ENCODE data around the gene NSD1. TPM values are rescaled to one million over a fixed set of nuclear protein-coding genes. Genes with fewer than 3 reads are reported as not detected.

The NSD1 gene
- polyA plus RNA-seq, 1 donor from 2014 or later, result 68.5 TPM

DNA sequence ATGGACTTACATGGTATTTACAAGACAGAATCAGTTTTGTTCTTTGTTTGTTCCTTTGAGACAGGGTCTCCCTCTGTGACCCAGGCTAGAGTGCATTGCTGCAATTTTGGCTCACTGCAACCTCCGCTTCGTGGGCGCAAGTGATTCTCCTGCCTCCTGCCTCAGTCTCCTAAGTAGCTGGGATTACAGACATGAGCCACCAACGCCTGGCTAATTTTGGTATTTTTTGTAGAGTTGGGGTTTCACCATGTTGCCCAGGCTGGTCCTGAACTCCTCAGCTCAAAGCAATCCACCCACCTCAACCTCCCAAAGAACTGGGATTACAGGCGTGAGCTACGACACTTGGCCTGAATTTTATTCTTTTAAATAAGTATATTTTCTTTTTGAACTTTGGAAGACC, 142.3 kb downstream of the NSD1 start:
- H3K27ac Mint-ChIP-seq, result no peak overlapping the region
- H3K27me3 Mint-ChIP-seq, result no peaks in the 10 kb centered on the region
- peaks cover 7% of the 10 kb centered on the region for H3K36me3 Mint-ChIP-seq
- H3K4me3 Mint-ChIP-seq, result no peak overlapping the region
- no peaks in the 10 kb centered on the region for H3K9me3 Mint-ChIP-seq
- H3K4me1 Mint-ChIP-seq, result peaks cover 0 to 2% (median 1%) of the 10 kb centered on the region in 3 donors

GRCh38 chr5:177276886-177277285, 143.3 kb downstream of the NSD1 start:
- Mint-ChIP-seq H3K4me3 (no peak overlapping the region), H3K36me3 (peaks cover 7% of the 10 kb centered on the region), H3K27me3 (no peaks in the 10 kb centered on the region), H3K27ac (no peak overlapping the region), H3K4me1 (peaks cover 0 to 2% (median 1%) of the 10 kb centered on the region in 3 donors), H3K9me3 (no peaks in the 10 kb centered on the region)

DNA sequence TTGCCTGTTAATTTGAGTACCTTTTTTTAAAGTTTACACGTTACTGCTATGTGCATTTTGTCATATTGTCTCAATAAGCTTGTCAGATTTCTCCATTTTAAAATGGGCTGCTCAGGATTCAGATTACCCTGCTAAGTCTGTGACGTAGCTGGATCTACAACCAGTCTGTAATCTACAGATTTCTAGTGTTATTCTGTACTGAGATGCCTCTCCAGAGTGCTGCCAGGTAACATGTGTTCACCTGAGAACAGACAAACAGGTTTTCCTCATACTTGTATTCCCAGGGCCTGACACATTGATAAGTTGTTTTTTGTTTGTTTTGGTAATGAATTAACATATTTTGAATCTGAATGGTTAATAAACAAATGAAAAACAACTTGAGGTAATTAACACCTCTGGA, 154.6 kb downstream of the NSD1 start:
- H3K27ac Mint-ChIP-seq, result peak overlapping the region in 1 of 3 donors; percentile 63
- no peak overlapping the region for H3K4me3 Mint-ChIP-seq
- peaks cover 10% of the 10 kb centered on the region for H3K36me3 Mint-ChIP-seq
- no peaks in the 10 kb centered on the region for H3K27me3 Mint-ChIP-seq
- H3K9me3 Mint-ChIP-seq, result no peaks in the 10 kb centered on the region
- peaks cover 12 to 15% (median 14%) of the 10 kb centered on the region in 3 donors for H3K4me1 Mint-ChIP-seq

- H3K27ac Mint-ChIP-seq, result peak overlapping the region; percentile 16 to 86 (median 43)
These were observed 157.4 kb downstream of the NSD1 start for GRCh38 chr5:177290816-177291596.

GRCh38 chr5:177291735-177292134, 158.2 kb downstream of the NSD1 start:
- Mint-ChIP-seq H3K9me3 (no peaks in the 10 kb centered on the region), H3K4me3 (no peak overlapping the region), H3K27me3 (no peaks in the 10 kb centered on the region), H3K36me3 (peaks cover 19% of the 10 kb centered on the region), H3K27ac (peak overlapping the region in 1 of 3 donors; percentile 61), H3K4me1 (peaks cover 25 to 32% (median 26%) of the 10 kb centered on the region in 3 donors)

More at GRCh38 chr5:177290816-177291596, 157.4 kb downstream of the NSD1 start:
- H3K4me3 Mint-ChIP-seq, result peak overlapping the region in 2 of 4 donors; percentile 41 to 44
- no peaks in the 10 kb centered on the region for H3K27me3 Mint-ChIP-seq
- peaks cover 15% of the 10 kb centered on the region for H3K36me3 Mint-ChIP-seq
- no peaks in the 10 kb centered on the region for H3K9me3 Mint-ChIP-seq
- peaks cover 18 to 24% (median 18%) of the 10 kb centered on the region in 3 donors for H3K4me1 Mint-ChIP-seq

- Mint-ChIP-seq H3K27ac (peak overlapping the region in 1 of 3 donors; percentile 35), H3K4me3 (no peak overlapping the region), H3K4me1 (peaks cover 35 to 41% (median 36%) of the 10 kb centered on the region in 3 donors), H3K27me3 (no peaks in the 10 kb centered on the region), H3K9me3 (no peaks in the 10 kb centered on the region), H3K36me3 (peaks cover 20% of the 10 kb centered on the region)
These were observed 160.4 kb downstream of the NSD1 start for GRCh38 chr5:177293819-177294581.

- no peaks in the 10 kb centered on the region for H3K9me3 Mint-ChIP-seq
- no peaks in the 10 kb centered on the region for H3K27me3 Mint-ChIP-seq
- peaks cover 20% of the 10 kb centered on the region for H3K36me3 Mint-ChIP-seq
- H3K4me1 Mint-ChIP-seq, result peaks cover 38 to 43% (median 43%) of the 10 kb centered on the region in 3 donors
- H3K27ac Mint-ChIP-seq, result peak overlapping the region in 1 of 3 donors; percentile 95
- H3K4me3 Mint-ChIP-seq, result no peak overlapping the region
These were observed 161.1 kb downstream of the NSD1 start for GRCh38 chr5:177294632-177295031.

DNA sequence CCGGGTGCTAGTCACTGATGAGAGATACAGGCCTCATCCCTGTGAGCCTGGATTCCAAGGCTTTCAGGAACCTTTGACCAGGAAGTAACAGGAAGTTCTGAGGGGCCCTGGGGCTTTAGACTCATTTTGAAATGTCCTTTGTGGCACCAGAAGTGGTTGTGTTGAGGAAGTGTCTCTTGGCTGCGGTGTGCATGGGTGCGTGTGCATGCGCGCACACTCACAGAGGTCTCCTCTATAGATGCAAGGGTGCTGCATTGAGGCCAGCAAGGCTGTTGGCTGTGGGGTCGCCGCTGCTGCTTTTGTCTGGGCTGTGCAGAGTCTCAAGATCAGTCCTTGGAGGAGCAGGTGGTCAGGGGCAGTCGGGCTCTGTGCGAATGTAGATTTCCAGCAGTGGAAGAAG, 162.4 kb downstream of the NSD1 start:
- Mint-ChIP-seq H3K36me3 (peaks cover 18% of the 10 kb centered on the region), H3K4me1 (peaks cover 44 to 52% (median 49%) of the 10 kb centered on the region in 3 donors), H3K27ac (peak overlapping the region; percentile 81 to 95 (median 95)), H3K9me3 (no peaks in the 10 kb centered on the region), H3K27me3 (no peaks in the 10 kb centered on the region), H3K4me3 (peak overlapping the region in 3 of 4 donors; percentile 19 to 77 (median 75))

GRCh38 chr5:177296581-177296980, 163.0 kb downstream of the NSD1 start:
- Mint-ChIP-seq H3K27ac (peak overlapping the region; percentile 81 to 95 (median 95)), H3K27me3 (no peaks in the 10 kb centered on the region), H3K9me3 (no peaks in the 10 kb centered on the region), H3K4me3 (peak overlapping the region; percentile 19 to 77 (median 50)), H3K36me3 (peaks cover 17% of the 10 kb centered on the region), H3K4me1 (peaks cover 48 to 51% (median 48%) of the 10 kb centered on the region in 3 donors)

DNA sequence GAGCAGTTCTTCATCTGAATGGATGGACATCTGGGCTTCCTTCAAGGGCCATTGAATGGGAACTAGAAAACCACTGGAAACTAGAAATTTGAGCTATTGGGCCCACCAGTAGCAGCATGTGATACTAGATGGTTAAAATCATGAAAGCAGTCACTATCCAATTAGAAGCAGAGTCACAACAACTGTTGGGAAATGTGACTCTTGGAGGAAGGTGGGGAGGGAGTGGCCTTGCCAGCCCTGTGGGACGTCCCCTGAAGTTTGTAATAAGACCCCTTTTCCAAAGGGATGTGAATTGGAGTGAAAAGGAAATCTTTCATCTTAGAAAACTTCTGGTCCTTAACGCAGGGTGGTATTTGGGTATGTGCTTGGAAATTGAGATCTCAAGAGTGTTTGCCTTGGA, 164.3 kb downstream of the NSD1 start:
- Mint-ChIP-seq H3K27ac (peak overlapping the region in 1 of 3 donors; percentile 43), H3K4me1 (peaks cover 44 to 62% (median 57%) of the 10 kb centered on the region in 3 donors), H3K9me3 (no peaks in the 10 kb centered on the region), H3K27me3 (no peaks in the 10 kb centered on the region), H3K36me3 (peaks cover 12% of the 10 kb centered on the region), H3K4me3 (no peak overlapping the region)

DNA sequence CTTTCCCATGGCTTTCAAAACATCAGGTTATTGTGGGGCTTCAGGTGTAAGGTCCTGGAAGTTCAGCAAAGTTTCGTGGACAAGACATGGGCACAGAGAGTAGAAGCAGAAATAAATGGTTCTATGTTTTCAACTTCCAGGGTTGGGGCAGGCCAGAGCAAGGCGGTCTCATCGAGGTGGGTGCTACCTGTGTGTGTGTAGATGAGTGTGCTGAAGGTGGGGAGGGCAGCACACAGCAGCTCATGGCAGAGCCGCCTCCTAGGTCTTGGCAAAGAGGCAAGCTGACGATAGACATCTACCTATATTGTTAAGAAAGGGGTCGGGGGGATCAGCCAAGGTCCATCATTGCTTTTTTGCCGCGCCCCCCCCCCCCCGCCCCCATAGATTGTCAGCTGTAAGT, 166.1 kb downstream of the NSD1 start:
- H3K27ac Mint-ChIP-seq, result peak overlapping the region; percentile 88 to 98 (median 96)
- peaks cover 50 to 68% (median 63%) of the 10 kb centered on the region in 3 donors for H3K4me1 Mint-ChIP-seq
- H3K27me3 Mint-ChIP-seq, result no peaks in the 10 kb centered on the region
- H3K36me3 Mint-ChIP-seq, result peaks cover 12% of the 10 kb centered on the region
- no peaks in the 10 kb centered on the region for H3K9me3 Mint-ChIP-seq
- H3K4me3 Mint-ChIP-seq, result peak overlapping the region in 3 of 4 donors; percentile 88 to 92 (median 89)

GRCh38 chr5:177300236-177300880, 166.8 kb downstream of the NSD1 start:
- Mint-ChIP-seq H3K27ac (peak overlapping the region; percentile 88 to 98 (median 97)), H3K4me3 (peak overlapping the region; percentile 74 to 92 (median 90)), H3K36me3 (peaks cover 11% of the 10 kb centered on the region), H3K9me3 (no peaks in the 10 kb centered on the region), H3K27me3 (no peaks in the 10 kb centered on the region), H3K4me1 (peaks cover 53 to 72% (median 68%) of the 10 kb centered on the region in 3 donors)

DNA sequence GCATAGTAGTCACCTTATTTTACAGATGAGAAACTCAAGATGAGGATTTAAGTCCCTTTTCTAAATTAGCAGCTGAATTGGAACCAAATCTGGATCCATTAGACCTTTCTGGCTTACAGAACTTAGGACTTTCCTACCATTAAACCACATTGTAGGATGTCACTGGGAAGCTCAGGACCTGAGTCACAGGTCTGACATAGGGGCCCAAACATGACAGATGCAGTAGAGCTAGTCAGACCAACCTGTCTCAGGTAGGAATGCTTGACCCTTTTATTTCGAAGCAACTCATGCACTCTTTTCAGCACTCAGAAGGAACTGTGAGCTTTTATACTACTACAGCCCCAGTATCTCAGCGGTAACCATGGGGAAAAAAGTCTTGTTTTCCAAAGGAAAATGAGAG, 167.4 kb downstream of the NSD1 start:
- no peaks in the 10 kb centered on the region for H3K9me3 Mint-ChIP-seq
- no peaks in the 10 kb centered on the region for H3K27me3 Mint-ChIP-seq
- H3K4me3 Mint-ChIP-seq, result peak overlapping the region; percentile 74 to 92 (median 90)
- H3K36me3 Mint-ChIP-seq, result peaks cover 7% of the 10 kb centered on the region
- H3K27ac Mint-ChIP-seq, result peak overlapping the region; percentile 88 to 98 (median 97)
- peaks cover 49 to 70% (median 67%) of the 10 kb centered on the region in 3 donors for H3K4me1 Mint-ChIP-seq

GRCh38 chr5:177301503-177302165, 168.1 kb downstream of the NSD1 start:
- Mint-ChIP-seq H3K4me1 (peaks cover 42 to 68% (median 67%) of the 10 kb centered on the region in 3 donors), H3K9me3 (no peaks in the 10 kb centered on the region), H3K27ac (peak overlapping the region; percentile 88 to 98 (median 97)), H3K27me3 (no peaks in the 10 kb centered on the region), H3K4me3 (peak overlapping the region; percentile 88 to 99 (median 96)), H3K36me3 (peaks cover 4% of the 10 kb centered on the region)
